K562 (cell line): ENCODE results near the gene PLXNB3. TPM values are rescaled to one million over a fixed set of nuclear protein-coding genes. Genes with fewer than 3 reads are reported as not detected.
A peak's percentile ranks its signal among the peaks of the same experiment; 100 is the strongest.

ENCODE experiments used
- ATAC-seq: fragments of 200-7000 bp; cut with Tn5 transposase; 3 replicates; pipeline ENCODE4 v1.9.1; 2020; ENCODE audit warnings: moderate library complexity
- BruUV-seq: library from RNA; stranded (reverse); fragments of 400-500 nt; replicated peaks from 2 replicates; lab custom pipeline; 2021; lab: Mats Ljungman, UMichigan
- CTCF ChIA-PET: fragments of 300-600 bp; formaldehyde crosslinking; extraction: SDS; loops from one replicate; lab custom pipeline; 2021; ENCODE audit warnings: low intra/inter-chr PET ratio; lab: Yijun Ruan, JAX
- POLR2A ChIA-PET: fragments of 300-600, 350-650 bp; sonication (Branson Sonifier 250); formaldehyde crosslinking; extraction: SDS; loops from one replicate; lab custom pipeline; 2021; ENCODE audit warnings: antibody characterized with exemption, inconsistent platforms; lab: Yijun Ruan, JAX
- DNase-seq, 4 experiments: peaks; one replicate each; pipeline versions ENCODE4 v3.0.0 to v3.0.0-alpha.2; 2011 to 2018; ENCODE audit warnings: low spot score in 3 of 4, mixed read lengths in 3 of 4; ENCODE audit errors: extremely low read depth in 1 of 4
- FAIRE-seq: peaks from 2 replicates; lab custom pipeline; 2011; peaks lifted over from hg19 to GRCh38; lab: Jason Lieb, UNC
- H2AFZ ChIP-seq: 2 replicates; pipeline ENCODE4 v1.6.0; 2011; ENCODE audit warnings: low read depth, low read length, control low read depth, inconsistent platforms
- H3K27ac ChIP-seq: fragments of 200-600 bp; 3 replicates; pipeline ENCODE4 v1.8.0; 2011; ENCODE audit warnings: low read depth, mild to moderate bottlenecking, control low read depth, inconsistent platforms, low read length, moderate library complexity, mixed read lengths; ENCODE audit errors: extremely low read depth
- H3K27me3 ChIP-seq, 2 experiments: fragments of 300-600 bp in 1 of 2; 2 replicates in 1 of 2; 3 replicates in 1 of 2; pipeline versions ENCODE4 v1.6.0 to v1.8.0; 2011; ENCODE audit warnings: inconsistent platforms in 2 of 2, low read length in 2 of 2, mild to moderate bottlenecking in 1 of 2, mixed read lengths in 1 of 2, moderate library complexity in 1 of 2; ENCODE audit not compliant: control insufficient read depth in 2 of 2, insufficient read depth in 2 of 2
- H3K36me3 ChIP-seq: fragments of 300-600 bp; 3 replicates; pipeline ENCODE4 v1.8.0; 2011; ENCODE audit warnings: mild to moderate bottlenecking, low read length, inconsistent platforms; ENCODE audit not compliant: control insufficient read depth, insufficient read depth
- H3K4me1 ChIP-seq, 2 experiments: fragments of 200-600 bp in 1 of 2; replicated peaks in 1 of 2; 2 replicates in 1 of 2; 3 replicates in 1 of 2; pipeline versions ENCODE4 v1.5.1 to v1.8.0; 2011; ENCODE audit warnings: inconsistent platforms in 2 of 2, low read length in 2 of 2, mild to moderate bottlenecking in 1 of 2, mixed read lengths in 1 of 2, moderate library complexity in 1 of 2; ENCODE audit not compliant: control insufficient read depth in 2 of 2, insufficient read depth in 2 of 2
- H3K4me2 ChIP-seq: 2 replicates; pipeline ENCODE4 v1.6.1; 2011; ENCODE audit warnings: low read length, control low read depth, inconsistent platforms, mixed read lengths; ENCODE audit not compliant: insufficient read depth
- H3K4me3 ChIP-seq: fragments of 200-600 bp; sonication (generic), shearing (Covaris generic); 2 replicates; pipeline ENCODE4 v1.5.1; 2016; ENCODE audit warnings: control low read depth, inconsistent platforms
- H3K79me2 ChIP-seq: fragments of 200-600 bp; 3 replicates; pipeline ENCODE4 v1.8.0; 2011; ENCODE audit warnings: low read length, inconsistent platforms; ENCODE audit not compliant: control insufficient read depth, insufficient read depth
- H3K9ac ChIP-seq, 2 experiments: 2 replicates each; pipeline versions ENCODE4 v1.6.0 to v1.6.1; 2011; ENCODE audit warnings: low read depth in 2 of 2, low read length in 2 of 2, control low read depth in 1 of 2, inconsistent platforms in 1 of 2, mild to moderate bottlenecking in 1 of 2, mixed read lengths in 1 of 2; ENCODE audit not compliant: insufficient read depth in 1 of 2
- H3K9me1 ChIP-seq: one replicate; pipeline ENCODE4 v1.6.0; 2011; ENCODE audit warnings: inconsistent platforms, mild to moderate bottlenecking, low read length, moderate library complexity; ENCODE audit not compliant: control insufficient read depth, insufficient read depth
- H3K9me3 ChIP-seq: replicated peaks from 2 replicates; pipeline ENCODE4 v1.5.1; 2011; ENCODE audit warnings: low read depth, low read length, inconsistent platforms; ENCODE audit not compliant: control insufficient read depth, insufficient read depth
- H4K20me1 ChIP-seq: replicated peaks from 2 replicates; pipeline ENCODE4 v1.6.1; 2011; ENCODE audit warnings: low read length, inconsistent platforms, mixed read lengths; ENCODE audit not compliant: control insufficient read depth, insufficient read depth
- CEBPG ChIP-seq, 3 experiments: fragments of 200-800 bp in 1 of 3; sonication (Bioruptor generic) in 1 of 3; sonication (generic) in 1 of 3; formaldehyde crosslinking in 1 of 3; IDR thresholded peaks in 2 of 3; conservative IDR thresholded peaks in 1 of 3; 2 replicates each; pipeline versions ENCODE4 v1.6.1 to v1.8.0; 2016 to 2022; ENCODE audit warnings: missing compliant biosample characterization in 2 of 3, missing genetic modification characterization in 2 of 3, mild to moderate bottlenecking in 1 of 3, missing genetic modification reagents in 1 of 3
- MEF2D ChIP-seq: conservative IDR thresholded peaks from 2 replicates; pipeline ENCODE4 v1.6.1; 2016; ENCODE audit warnings: low read depth, missing genetic modification characterization, missing compliant biosample characterization
- NFYB ChIP-seq: IDR thresholded peaks from 2 replicates; pipeline ENCODE4 v1.6.1; 2011; ENCODE audit warnings: mild to moderate bottlenecking, moderate library complexity; ENCODE audit not compliant: insufficient read length; ENCODE audit errors: extremely low read depth
- PURB ChIP-seq: sonication (generic); formaldehyde crosslinking; IDR thresholded peaks from 2 replicates; pipeline ENCODE4 v1.9.0; 2021; ENCODE audit warnings: low read depth, mild to moderate bottlenecking, missing genetic modification reagents
- SP2 ChIP-seq: IDR thresholded peaks from 2 replicates; pipeline ENCODE4 v1.6.1; 2011; ENCODE audit warnings: mild to moderate bottlenecking, low read depth, low read length, moderate library complexity; ENCODE audit not compliant: poor library complexity, severe bottlenecking; ENCODE audit errors: extremely low read depth
- TCF7 ChIP-seq: sonication (generic); IDR thresholded peaks from 2 replicates; pipeline ENCODE4 v1.6.1; 2016; ENCODE audit warnings: antibody characterized with exemption, borderline replicate concordance
- U2AF1 ChIP-seq: fragments of 200-400 bp; formaldehyde crosslinking; optimal IDR thresholded peaks from 2 replicates; pipeline ENCODE3; 2017; ENCODE audit warnings: mild to moderate bottlenecking, low read depth, low read length, moderate library complexity
- ZFP1 ChIP-seq: fragments of 450-650 bp; formaldehyde crosslinking; IDR thresholded peaks from 2 replicates; pipeline ENCODE4 v1.4.0; 2020; ENCODE audit warnings: mild to moderate bottlenecking, mixed read lengths
- ZNF239 ChIP-seq: fragments of 250-450 bp; sonication (Bioruptor Pico); IDR thresholded peaks from 2 replicates; pipeline ENCODE4 v1.4.0; 2020; ENCODE audit warnings: mild to moderate bottlenecking
- ZNF24 ChIP-seq: fragments of 450-650 bp; IDR thresholded peaks from 2 replicates; pipeline ENCODE4 v1.6.1; 2016
- ZNF263 ChIP-seq: sonication (generic); formaldehyde crosslinking; IDR thresholded peaks from 2 replicates; pipeline ENCODE4 v1.8.0; 2022; ENCODE audit warnings: mild to moderate bottlenecking, missing genetic modification reagents, borderline replicate concordance
- WGBS: fragments of 100-300 bp; shearing (Covaris generic); methylation state at CpG from one replicate; pipeline ENCODE4 v1.1.6; 2016; ENCODE audit warnings: low coverage, mixed read lengths; ENCODE audit not compliant: insufficient coverage; ENCODE audit errors: missing lambda C conversion rate; 5-methylcytosine and 5-hydroxymethylcytosine counted together
- in situ Hi-C: fragments of 300-500 bp; cut with MboI; formaldehyde crosslinking; loops from 4 replicates; pipeline ENCODE4 v1.15.0; 2018; ENCODE audit warnings: inconsistent platforms, mixed read lengths
- intact Hi-C: fragments of 100-400 bp; cut with micrococcal nuclease; formaldehyde crosslinking; loops from 2 replicates; pipeline ENCODE4 v1.14.2; 2022
- polyA plus RNA-seq, 8 experiments: library from polyadenylated mRNA; depleted of rRNA in 4 of 8; stranded (reverse) in 5 of 8; unstranded in 3 of 8; fragments of >200 nt; fragmentation: Nextera tagmentation in 2 of 8; fragmentation: Illumina TruSeq in 1 of 8; extraction: Ambion mirVana in 2 of 8; extraction: Trizol in 1 of 8; gene quantifications; 2 replicates each; pipeline versions ENCODE4 v1.2.1 to v1.2.3, GENCODE V29; 2011 to 2014; ENCODE audit warnings: inconsistent platforms in 1 of 8, missing spikeins in 1 of 8
- total RNA-seq, 7 experiments: library from RNA; depleted of rRNA in 6 of 7; stranded (reverse); fragments of >200 nt in 6 of 7; fragmentation: Illumina TruSeq in 2 of 7; extraction: Trizol in 2 of 7; gene quantifications; 2 replicates each; pipeline versions ENCODE4 v1.2.1 to v1.2.3, GENCODE V29; 2011 to 2021; ENCODE audit warnings: low replicate concordance in 1 of 7
- TF ChIP-seq, protein P1 (sequence below): sonication (generic); formaldehyde crosslinking; IDR thresholded peaks from 2 replicates; pipeline ENCODE4 v1.8.0; 2023; ENCODE audit warnings: mild to moderate bottlenecking, missing genetic modification reagents
- TF ChIP-seq, protein P2 (sequence below): sonication (generic); formaldehyde crosslinking; IDR thresholded peaks from 2 replicates; pipeline ENCODE4 v1.5.0; 2020; ENCODE audit warnings: missing genetic modification reagents
- TF ChIP-seq, protein P3 (sequence below): fragments of 450-650 bp; formaldehyde crosslinking; IDR thresholded peaks from 2 replicates; pipeline ENCODE4 v1.4.0; 2022; ENCODE audit warnings: missing genetic modification characterization

PLXNB3 gene
- total and polyA plus RNA-seq, 9 of the 15 experiments (the other 6 are each of a cell fraction or from before 2014, with no cell fraction given) = 0.22 to 2.0 (median 1.4) TPM; not detected in 2

DNA sequence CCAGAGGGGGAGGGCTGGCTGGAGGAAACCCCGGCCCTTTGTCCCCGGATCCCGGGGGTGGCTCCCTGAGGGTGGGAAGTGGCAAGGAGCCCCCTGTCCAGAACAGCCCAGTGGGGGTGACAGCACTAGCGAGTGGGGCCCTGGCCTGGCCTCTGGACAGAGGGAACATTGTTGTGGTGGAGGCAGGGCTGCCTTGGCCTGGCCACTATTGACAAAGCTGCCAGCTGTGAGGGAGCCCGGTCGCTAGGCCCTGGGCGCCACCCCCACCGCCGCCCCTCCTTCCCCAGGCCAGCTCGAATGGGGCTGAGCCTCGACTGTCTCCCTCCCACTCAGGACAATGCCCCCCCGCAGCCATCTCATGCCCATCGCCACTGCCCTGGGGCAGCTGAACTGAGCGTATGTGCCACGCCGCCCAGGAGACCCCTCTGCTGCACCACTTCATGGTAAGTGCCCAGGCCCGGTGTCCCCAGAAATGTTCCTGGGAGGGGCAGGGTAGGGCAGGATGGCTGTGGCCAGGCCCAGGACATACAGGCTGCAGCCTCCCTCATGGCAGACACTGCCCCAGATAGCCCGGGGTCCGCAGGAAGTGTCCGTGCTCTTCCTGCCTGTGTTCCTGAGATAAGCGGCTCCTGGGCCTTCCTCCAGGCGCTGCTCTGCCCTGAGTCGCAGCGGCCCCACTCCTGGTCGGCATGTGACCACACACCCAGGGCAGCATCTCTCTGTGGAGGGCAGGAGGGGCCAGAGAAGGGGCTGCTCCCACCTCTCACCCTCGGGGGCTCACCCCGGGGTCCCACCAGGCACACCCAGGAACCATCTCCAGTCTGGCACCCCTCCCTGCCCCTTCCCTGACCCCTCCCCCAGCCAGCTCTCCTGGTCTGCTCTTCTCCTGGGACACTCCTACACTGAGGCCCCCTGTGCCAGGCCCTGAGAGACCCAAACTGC is 1.4 kb downstream of the PLXNB3 start:
- CTCF ChIA-PET = interaction anchor here (0.8 to 1.4 kb wide), 2 partner anchors 183 to 188 kb away, joined by 3 to 7 read pairs; no protein-coding TSS in a partner anchor
- Histone ChIP-seq H4K20me1 (no peaks in the 10 kb centered on the region), H3K27me3 (no peaks in the 10 kb centered on the region), H3K27ac (peak overlapping the region; percentile 99), H3K4me1 (peaks cover 15 to 76% of the 10 kb centered on the region in 2 experiments), H3K4me3 (peak overlapping the region; percentile 51), H3K9me1 (no peaks in the 10 kb centered on the region), H3K4me2 (peak overlapping the region; percentile 87), H3K36me3 (no peaks in the 10 kb centered on the region), H2AFZ (peak overlapping the region; percentile 86), H3K9ac (peak overlapping the region; percentile 92 to 96), H3K9me3 (no peaks in the 10 kb centered on the region), H3K79me2 (peaks cover 14% of the 10 kb centered on the region)
- intact Hi-C loops = loop anchor here (2.0 to 5.0 kb wide), 3 partner anchors 29 to 181 kb away; partner anchors contain the start of genes ARHGAP4, IDH3G and SSR4
- peak; percentile 94 for FAIRE-seq
- in situ Hi-C loops = no loop called here
- no TSS peak for BruUV-seq
- POLR2A ChIA-PET = interaction anchor here (0.6 to 0.8 kb wide), 4 partner anchors 34 to 781 kb away, joined by 3 to 4 read pairs (median 3); partner anchors contain the start of gene G6PD
- ATAC-seq = peak; percentile 87
- peak; percentile 75 to 92 (median 82) for DNase-seq
- WGBS = 3% methylated on average over 14 of the region's 27 CpGs
- TF ChIP-seq ZNF24 = no peak
- no peak for TF ChIP-seq TCF7
- TF ChIP-seq, protein P1, sequence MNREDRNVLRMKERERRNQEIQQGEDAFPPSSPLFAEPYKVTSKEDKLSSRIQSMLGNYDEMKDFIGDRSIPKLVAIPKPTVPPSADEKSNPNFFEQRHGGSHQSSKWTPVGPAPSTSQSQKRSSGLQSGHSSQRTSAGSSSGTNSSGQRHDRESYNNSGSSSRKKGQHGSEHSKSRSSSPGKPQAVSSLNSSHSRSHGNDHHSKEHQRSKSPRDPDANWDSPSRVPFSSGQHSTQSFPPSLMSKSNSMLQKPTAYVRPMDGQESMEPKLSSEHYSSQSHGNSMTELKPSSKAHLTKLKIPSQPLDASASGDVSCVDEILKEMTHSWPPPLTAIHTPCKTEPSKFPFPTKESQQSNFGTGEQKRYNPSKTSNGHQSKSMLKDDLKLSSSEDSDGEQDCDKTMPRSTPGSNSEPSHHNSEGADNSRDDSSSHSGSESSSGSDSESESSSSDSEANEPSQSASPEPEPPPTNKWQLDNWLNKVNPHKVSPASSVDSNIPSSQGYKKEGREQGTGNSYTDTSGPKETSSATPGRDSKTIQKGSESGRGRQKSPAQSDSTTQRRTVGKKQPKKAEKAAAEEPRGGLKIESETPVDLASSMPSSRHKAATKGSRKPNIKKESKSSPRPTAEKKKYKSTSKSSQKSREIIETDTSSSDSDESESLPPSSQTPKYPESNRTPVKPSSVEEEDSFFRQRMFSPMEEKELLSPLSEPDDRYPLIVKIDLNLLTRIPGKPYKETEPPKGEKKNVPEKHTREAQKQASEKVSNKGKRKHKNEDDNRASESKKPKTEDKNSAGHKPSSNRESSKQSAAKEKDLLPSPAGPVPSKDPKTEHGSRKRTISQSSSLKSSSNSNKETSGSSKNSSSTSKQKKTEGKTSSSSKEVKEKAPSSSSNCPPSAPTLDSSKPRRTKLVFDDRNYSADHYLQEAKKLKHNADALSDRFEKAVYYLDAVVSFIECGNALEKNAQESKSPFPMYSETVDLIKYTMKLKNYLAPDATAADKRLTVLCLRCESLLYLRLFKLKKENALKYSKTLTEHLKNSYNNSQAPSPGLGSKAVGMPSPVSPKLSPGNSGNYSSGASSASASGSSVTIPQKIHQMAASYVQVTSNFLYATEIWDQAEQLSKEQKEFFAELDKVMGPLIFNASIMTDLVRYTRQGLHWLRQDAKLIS = no peak
- TF ChIP-seq SP2 = no peak
- no peak for TF ChIP-seq ZNF239 (CRISPR knock-in tag)
- peak; percentile 53; the same call in 1 of the 2 replicates for TF ChIP-seq ZNF263 (CRISPR knock-in tag)
- TF ChIP-seq, protein P2, sequence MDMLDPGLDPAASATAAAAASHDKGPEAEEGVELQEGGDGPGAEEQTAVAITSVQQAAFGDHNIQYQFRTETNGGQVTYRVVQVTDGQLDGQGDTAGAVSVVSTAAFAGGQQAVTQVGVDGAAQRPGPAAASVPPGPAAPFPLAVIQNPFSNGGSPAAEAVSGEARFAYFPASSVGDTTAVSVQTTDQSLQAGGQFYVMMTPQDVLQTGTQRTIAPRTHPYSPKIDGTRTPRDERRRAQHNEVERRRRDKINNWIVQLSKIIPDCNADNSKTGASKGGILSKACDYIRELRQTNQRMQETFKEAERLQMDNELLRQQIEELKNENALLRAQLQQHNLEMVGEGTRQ (CRISPR knock-in tag) = peak; percentile 69
- TF ChIP-seq CEBPG (CRISPR knock-in tag; IDR thresholded peaks at IDR 0.05) = no peak
- no peak for TF ChIP-seq CEBPG (tag; conservative IDR thresholded peaks at IDR 0.05 in 1 of 2, IDR thresholded peaks at IDR 0.05 in 1 of 2)
- no peak for TF ChIP-seq PURB (CRISPR knock-in tag)
- TF ChIP-seq MEF2D (tag) = no peak
- TF ChIP-seq NFYB = no peak
- TF ChIP-seq, protein P3, sequence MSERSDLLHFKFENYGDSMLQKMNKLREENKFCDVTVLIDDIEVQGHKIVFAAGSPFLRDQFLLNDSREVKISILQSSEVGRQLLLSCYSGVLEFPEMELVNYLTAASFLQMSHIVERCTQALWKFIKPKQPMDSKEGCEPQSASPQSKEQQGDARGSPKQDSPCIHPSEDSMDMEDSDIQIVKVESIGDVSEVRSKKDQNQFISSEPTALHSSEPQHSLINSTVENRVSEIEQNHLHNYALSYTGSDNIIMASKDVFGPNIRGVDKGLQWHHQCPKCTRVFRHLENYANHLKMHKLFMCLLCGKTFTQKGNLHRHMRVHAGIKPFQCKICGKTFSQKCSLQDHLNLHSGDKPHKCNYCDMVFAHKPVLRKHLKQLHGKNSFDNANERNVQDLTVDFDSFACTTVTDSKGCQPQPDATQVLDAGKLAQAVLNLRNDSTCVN (CRISPR knock-in tag) = no peak
- no peak for TF ChIP-seq ZFP1 (CRISPR knock-in tag)
- no peak for TF ChIP-seq U2AF1
